ENCODE measurements around the gene ZNF69.
"Not testable (repeated sequence)": the region's sequence is repeated elsewhere in the genome, so short reads cannot be mapped to it uniquely, and the experiment has no call there.

GRCh38 chr19:11911937-11912336 lies 24.4 kb downstream of the ZNF69 start:
- not testable (repeated sequence) for TF ChIP-seq ZNF274 (IDR thresholded peaks at IDR 0.05; ENCODE audit: low read depth, low read length); YY1 (IDR thresholded peaks at IDR 0.05; ENCODE audit: insufficient read depth, insufficient read length)
